Right renal pelvis (tissue), 4 donors: Measurements from ENCODE around the gene PLA2G4E. TPM values are rescaled to one million over a fixed set of nuclear protein-coding genes. Genes with fewer than 3 reads are reported as not detected.
A peak's percentile ranks its signal among the peaks of the same experiment; 100 is the strongest.

Experiments used
- DNase-seq, 4 donors: peaks; one replicate each; pipeline ENCODE4 v3.0.0-alpha.2; 2013; ENCODE audit warnings: low read depth in 4 of 4, low spot score in 3 of 4, missing footprints in 1 of 4
- polyA plus RNA-seq, 4 donors: library from polyadenylated mRNA; unstranded; fragments of 120-200 nt; gene quantifications; one replicate each; pipeline ENCODE4 v1.2.1, GENCODE V29; 2013; ENCODE audit not compliant: insufficient read length in 4 of 4

PLA2G4E gene
- under 1 TPM in 2 of 4 donors, not detected in 2; 0.03 to 0.04 TPM for polyA plus RNA-seq

GRCh38 chr15:42020713-42021273 is at the start of gene PLA2G4E:
TSS of gene PLA2G4E (minus strand) at chr15:42021042. CDS start at chr15:42021030, 12 bp downstream.
- DNase-seq, result no peak

GRCh38 chr15:42070279-42070975 is 49.6 kb upstream of the PLA2G4E start:
- no peak for DNase-seq

- DNase-seq, result no peak
Observed at GRCh38 chr15:42069496-42070278, 48.8 kb upstream of the PLA2G4E start.

- DNase-seq, result no peak
Observed at GRCh38 chr15:42069025-42069424, 48.2 kb upstream of the PLA2G4E start.

- no peak for DNase-seq
Observed at GRCh38 chr15:42068601-42069000, 47.8 kb upstream of the PLA2G4E start.

GRCh38 chr15:42066764-42067415 is 46.0 kb upstream of the PLA2G4E start:
- no peak for DNase-seq

GRCh38 chr15:42065468-42065867 is 44.6 kb upstream of the PLA2G4E start:
- no peak for DNase-seq

GRCh38 chr15:42065033-42065432 is 44.2 kb upstream of the PLA2G4E start:
- DNase-seq, result no peak

- DNase-seq, result no peak
Observed at GRCh38 chr15:42064271-42064670, 43.4 kb upstream of the PLA2G4E start.

GRCh38 chr15:42063122-42063848 is 42.4 kb upstream of the PLA2G4E start:
- DNase-seq, result no peak

- no peak for DNase-seq
Observed at GRCh38 chr15:42062284-42062806, 41.5 kb upstream of the PLA2G4E start.

- DNase-seq, result no peak
Observed at GRCh38 chr15:42060797-42061196, 40.0 kb upstream of the PLA2G4E start.

GRCh38 chr15:42060477-42060763 is 39.6 kb upstream of the PLA2G4E start:
- no peak for DNase-seq

- DNase-seq, result no peak
Observed at GRCh38 chr15:42059661-42060476, 39.0 kb upstream of the PLA2G4E start.

- no peak for DNase-seq
Observed at GRCh38 chr15:42058791-42059190, 37.9 kb upstream of the PLA2G4E start.

- no peak for DNase-seq
Observed at GRCh38 chr15:42057799-42058646, 37.2 kb upstream of the PLA2G4E start.

- peak; percentile 45 to 60 (median 51) for DNase-seq
Observed at GRCh38 chr15:42056934-42057798, 36.3 kb upstream of the PLA2G4E start.

GRCh38 chr15:42053914-42054313 is 33.1 kb upstream of the PLA2G4E start:
- DNase-seq, result no peak
